Stomach (tissue), 4 donors: Measurements from ENCODE around the gene PRKAR2B.

Experiments
- CTCF ChIP-seq, 7 experiments: fragments of 450-650 bp in 4 of 7; fragments of 200-600 bp in 3 of 7; sonication (generic) in 3 of 7; IDR thresholded peaks; one replicate each; pipeline ENCODE4 v1.5.1; 2016 to 2019; ENCODE audit warnings: antibody characterized with exemption in 7 of 7, control low read depth in 2 of 7, mild to moderate bottlenecking in 1 of 7
- POLR2A ChIP-seq, 4 donors: fragments of 450-650 bp; IDR thresholded peaks; one replicate each; pipeline ENCODE4 v1.6.1; 2016; ENCODE audit warnings: antibody characterized with exemption in 4 of 4, control low read depth in 2 of 4, mild to moderate bottlenecking in 1 of 4, moderate library complexity in 1 of 4

- TF ChIP-seq CTCF (IDR thresholded peaks at IDR 0.05) (peak in 5 of 7 experiments; percentile 29 to 58 (median 49)), POLR2A (IDR thresholded peaks at IDR 0.05) (no peak)
These were observed 106.0 kb downstream of the PRKAR2B start for GRCh38 chr7:107150375-107151073.
